ENCODE results near the gene CLEC2A.
"Not testable (repeated sequence)": the region's sequence is repeated elsewhere in the genome, so short reads cannot be mapped to it uniquely, and the experiment has no call there.

The CLEC2A gene, protein sequence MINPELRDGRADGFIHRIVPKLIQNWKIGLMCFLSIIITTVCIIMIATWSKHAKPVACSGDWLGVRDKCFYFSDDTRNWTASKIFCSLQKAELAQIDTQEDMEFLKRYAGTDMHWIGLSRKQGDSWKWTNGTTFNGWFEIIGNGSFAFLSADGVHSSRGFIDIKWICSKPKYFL

GRCh38 chr12:9932270-9932669, at the start of gene CLEC2A:
CLEC2A (minus strand) TSS chr12:9932370; CDS start chr12:9932329, 41 bp downstream.
- DNase-seq (ENCODE audit: low read depth in 2 of 2), result no peak

DNA sequence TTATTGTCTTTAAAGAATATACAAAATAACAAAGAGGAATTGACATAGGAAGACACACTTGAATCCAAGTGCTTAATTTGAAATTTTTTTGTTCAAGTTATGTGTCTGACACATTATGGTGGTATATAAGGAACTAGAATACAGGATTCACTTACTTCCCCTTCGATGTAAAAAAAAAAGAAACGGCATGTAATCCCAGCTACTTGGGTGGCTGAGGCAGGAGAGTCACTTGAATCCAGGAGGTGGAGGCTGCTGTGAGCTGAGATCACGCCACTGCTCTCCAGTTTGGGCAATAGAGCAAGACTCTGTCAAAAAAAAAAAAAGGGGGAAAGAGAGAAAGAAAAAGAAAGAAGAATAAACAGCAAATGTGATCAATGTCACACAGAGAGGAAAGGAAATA, 48.0 kb upstream of the CLEC2A start:
- DNase-seq (ENCODE audit: low read depth in 2 of 2), result no peak

DNA sequence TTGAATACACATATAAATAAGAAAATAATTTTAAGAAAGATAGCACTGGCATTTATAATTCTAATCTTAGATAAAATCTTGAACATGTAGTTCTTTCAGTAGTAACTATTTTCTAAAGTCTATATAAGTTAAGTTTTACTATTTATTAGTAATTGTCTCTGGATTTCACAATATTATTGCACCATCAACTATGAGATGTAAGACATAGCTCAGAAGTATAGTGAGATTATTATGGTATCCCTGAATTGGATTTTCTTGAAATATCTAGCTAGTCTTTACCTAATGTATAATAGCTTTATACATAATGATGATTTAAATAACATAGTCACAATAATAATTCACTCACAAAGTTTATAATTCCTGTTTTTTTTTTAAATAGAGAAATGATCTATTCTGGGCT, 45.7 kb upstream of the CLEC2A start:
- DNase-seq (ENCODE audit: low read depth in 2 of 2), result no peak

GRCh38 chr12:9976626-9977025, 44.5 kb upstream of the CLEC2A start:
- not testable (repeated sequence) for DNase-seq (ENCODE audit: low read depth in 2 of 2)

DNA sequence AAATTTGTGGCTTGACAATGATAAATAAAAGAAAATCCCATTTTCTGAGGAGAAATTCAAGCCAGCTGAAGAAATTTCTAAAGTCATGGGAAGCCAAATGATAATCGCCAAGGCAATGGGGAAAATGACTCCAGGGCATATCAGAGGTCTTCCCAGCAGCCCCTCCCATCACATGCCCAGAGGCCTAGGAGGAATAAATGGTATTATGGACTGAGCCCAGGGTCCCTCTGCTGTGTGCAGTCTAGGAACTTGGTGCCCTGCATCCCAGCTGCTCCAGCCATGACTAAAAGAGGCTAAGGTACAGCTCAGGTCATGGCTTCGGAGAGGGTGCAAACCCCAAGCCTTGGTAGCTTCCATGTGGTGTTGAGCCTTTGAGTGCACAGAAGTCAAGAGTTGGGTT, 43.4 kb upstream of the CLEC2A start:
- DNase-seq (ENCODE audit: low read depth in 2 of 2), result no peak

GRCh38 chr12:9974731-9975130, 42.6 kb upstream of the CLEC2A start:
- DNase-seq (ENCODE audit: low read depth in 2 of 2), result not testable (repeated sequence)

DNA sequence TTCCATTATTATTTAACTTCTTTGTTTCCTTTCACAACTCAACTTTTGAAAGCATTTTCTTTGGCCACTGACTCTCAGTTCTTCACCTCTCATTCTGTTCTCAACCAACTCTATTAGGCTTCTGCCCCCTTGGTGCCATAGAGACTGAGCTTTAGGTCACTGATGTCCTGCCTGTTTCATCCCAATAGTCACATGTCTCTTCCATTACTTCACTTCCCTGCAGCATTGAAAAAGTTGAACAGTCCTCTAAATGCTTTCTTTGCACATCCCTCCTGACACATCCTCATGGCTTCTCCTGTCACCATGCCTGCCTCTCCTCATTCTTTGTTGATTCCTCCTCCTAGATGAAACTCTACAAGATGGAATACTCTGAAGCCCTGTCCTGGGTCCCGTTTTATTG, 41.8 kb upstream of the CLEC2A start:
- DNase-seq (ENCODE audit: low read depth in 2 of 2), result no peak

GRCh38 chr12:9971181-9971580, 39.0 kb upstream of the CLEC2A start, which contains the start of gene CLEC12A:
CLEC12A (plus strand) TSS chr12:9971409; CDS start chr12:9971597, 188 bp downstream.
- no peak for DNase-seq (ENCODE audit: low read depth in 2 of 2)

DNA sequence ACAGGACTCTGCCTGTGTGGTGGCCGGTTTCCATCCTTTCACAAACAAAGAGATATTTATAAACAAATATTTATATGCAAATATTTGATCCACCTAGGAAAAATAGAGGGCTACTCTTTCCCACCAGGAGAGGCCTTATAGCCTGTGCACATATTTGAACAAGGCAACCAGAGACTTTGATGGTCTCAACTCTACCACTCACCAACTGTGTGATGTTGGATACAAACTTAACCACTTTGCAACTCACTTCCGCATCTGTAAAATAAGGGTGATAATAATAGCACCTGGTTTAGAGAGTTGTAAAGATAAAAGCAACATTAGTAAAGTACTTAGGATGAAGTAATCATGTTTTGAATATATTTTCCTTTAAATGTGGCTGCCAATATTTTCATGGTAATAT, 37.5 kb upstream of the CLEC2A start:
- no peak for DNase-seq (ENCODE audit: low read depth in 2 of 2)

DNA sequence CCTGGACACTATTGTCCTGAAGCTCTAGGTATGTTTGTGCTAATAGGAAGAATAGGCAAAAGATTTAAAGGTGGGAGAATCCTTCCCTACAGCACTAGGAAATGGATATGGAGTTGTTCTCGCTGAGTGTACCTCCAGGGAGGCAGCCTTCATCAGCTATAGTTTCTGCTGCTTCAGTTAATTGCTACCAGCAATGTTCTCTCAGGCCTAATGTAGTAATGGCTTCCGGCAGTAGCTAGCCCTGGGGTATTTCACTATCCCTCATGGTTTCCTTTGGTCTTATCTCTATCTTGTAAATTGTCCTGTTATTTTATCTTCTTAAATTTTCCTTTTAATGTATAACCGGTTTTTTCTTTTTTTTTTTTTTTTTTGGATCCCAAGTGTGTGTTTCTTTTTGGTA, 29.7 kb upstream of the CLEC2A start:
- DNase-seq (ENCODE audit: low read depth in 2 of 2), result no peak

DNA sequence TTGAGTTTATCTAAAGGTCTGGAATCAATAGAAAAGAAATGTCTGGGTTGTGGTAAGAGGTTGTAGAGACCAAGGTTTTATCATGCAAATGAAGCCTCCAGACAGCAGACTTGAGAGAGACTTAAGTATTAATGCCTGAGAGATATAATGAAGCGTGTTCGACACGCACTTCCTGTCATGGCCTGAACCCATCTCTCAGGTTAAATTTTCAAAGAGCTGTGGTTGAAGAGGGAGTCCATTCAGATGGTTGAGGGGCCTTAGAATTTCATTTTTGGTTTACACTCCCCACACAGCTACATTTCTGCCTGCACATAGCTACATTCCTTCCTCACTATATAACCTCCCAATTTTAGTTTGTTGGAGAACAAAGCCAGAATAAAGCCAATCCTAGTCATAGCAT, 28.9 kb upstream of the CLEC2A start:
- no peak for DNase-seq (ENCODE audit: low read depth in 2 of 2)

DNA sequence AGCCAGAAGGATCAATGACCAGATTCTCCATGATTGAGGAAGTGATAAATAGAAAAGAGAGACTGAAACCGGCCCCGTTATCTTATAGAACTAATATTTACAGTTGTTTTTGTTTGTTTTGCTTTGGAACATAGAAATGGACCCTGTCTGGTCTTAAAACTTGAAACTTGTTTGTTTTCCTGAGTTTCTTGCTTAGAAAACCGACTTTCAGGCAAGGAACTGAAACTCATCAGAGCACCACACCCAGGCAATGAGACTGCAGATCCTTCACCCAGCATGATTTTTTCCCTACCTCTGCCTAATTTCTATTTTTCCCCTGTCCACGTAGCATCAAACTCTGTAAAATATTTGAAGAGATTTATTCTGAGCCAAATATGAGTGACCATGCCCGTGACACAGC, 28.4 kb upstream of the CLEC2A start:
- no peak for DNase-seq (ENCODE audit: low read depth in 2 of 2)

DNA sequence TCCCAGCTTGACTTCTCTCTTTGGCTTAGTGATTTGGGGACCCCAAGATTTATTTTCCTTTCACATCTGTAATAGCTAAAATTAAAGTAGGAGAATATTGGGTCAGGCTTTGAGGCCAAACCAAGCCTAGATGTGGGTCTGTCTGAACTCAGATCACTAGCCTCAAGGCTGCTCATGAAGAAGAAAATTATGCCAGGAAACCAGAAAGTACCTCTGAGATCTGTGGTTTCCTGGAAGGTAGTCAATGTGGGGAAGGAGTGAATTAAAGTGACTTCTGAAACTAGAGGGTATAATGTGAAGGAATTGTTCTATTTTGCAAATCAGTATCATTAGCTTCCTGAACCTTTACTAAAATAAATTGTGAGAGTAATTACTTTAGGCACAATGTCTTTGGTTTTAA, 25.7 kb upstream of the CLEC2A start:
- DNase-seq (ENCODE audit: low read depth in 2 of 2), result no peak

GRCh38 chr12:9952954-9953729, 21.0 kb upstream of the CLEC2A start:
- not testable (repeated sequence) for DNase-seq (ENCODE audit: low read depth in 2 of 2)

DNA sequence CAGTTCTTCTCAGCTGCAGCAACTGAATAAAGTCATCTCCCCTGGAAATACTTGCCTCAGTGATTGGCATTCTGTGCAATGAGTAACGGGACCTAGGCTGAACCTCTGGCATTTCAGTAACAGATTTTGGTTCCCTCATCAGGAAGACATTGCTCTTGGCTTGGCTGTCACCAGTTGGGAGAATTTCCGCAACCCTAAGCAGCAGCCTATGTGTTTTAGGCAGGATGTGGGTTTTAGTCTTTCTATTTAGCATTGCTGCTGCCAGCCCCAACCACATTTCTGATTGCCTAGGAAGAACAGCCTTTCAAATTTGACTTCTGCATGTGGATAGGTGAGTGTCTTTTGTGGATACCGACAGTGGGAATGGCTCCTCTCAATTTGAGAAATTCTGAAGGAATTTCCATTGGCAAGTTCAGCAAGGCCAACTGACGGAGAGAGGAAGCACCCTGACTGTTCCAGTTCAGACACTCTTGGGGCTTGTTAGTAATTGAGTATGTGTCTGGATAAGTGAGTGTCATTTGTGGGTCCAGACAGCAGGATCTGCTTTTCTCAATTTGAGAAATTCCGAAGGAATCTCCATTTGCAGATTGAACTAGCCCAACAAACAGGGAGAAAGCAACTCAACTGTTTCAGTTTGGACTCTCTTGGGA, 19.0 kb upstream of the CLEC2A start:
- DNase-seq (ENCODE audit: low read depth in 2 of 2), result no peak

DNA sequence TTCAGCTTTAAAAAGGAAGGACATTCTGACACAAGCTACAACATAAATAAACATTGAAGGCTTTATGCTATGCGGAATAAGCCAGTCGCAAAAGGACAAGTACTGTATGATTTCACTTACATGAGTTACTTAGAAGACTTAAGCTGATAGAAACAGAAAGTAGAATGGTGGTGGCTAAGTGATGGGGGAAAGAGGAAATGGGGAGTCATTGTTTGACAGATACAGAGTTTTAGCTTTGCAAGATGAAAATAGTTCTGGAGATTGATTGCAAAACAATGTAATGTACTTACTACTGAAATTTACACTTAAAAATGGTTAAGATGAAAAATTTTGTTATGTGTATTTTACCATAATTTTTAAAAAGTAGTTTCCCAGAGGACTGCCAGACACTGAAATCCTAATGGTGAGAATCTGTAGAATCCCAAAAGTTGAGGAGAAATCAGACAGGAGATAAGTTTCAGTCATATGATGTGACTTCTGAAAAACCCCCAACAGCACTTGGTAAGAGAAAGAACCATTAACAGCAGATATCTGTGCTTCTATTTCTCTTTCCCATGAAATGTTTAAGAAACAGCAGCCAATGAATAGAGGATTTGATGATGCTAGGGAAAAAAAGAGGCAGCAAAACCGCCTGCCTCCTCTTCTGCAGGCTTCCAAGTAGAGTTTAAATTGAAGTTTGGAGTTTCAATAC, 16.6 kb upstream of the CLEC2A start:
- no peak for DNase-seq (ENCODE audit: low read depth in 2 of 2)

DNA sequence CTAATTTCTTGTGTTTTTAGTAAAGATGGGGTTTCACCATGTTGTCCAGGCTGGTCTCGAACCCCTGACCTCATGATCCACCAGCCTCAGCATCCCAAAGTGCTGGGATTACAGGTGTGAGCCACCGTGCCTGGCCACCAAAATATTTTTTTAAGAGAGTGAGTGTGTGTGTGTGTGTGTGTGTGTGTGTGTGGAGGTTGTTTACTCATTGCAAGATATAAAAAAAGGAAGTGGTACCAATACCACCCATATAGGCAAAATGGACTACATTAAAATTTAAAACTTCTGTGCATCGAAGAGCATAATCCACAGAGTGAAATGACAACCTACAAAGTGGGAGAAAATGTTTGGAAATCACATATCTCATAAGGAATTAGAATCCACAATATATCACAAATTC, 15.5 kb upstream of the CLEC2A start:
- DNase-seq (ENCODE audit: low read depth in 2 of 2), result no peak

DNA sequence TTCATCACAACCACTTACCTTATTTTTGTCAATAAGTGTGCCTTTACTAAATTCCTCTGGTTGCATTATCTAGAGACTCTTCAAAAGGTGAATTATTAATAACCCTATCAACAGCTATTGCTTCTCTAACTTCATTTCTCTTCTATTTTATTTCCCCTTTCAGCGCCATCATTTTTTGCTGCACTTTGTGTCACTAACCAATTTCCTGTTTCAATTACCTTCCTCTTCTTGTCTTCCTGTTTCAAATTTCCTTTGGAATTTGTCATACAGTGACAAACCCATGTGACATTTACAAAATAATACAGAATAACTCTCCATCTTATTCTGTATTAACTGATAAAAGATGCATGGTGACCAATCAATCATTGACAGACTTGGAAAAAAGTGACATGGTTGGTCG, 12.2 kb upstream of the CLEC2A start:
- no peak for DNase-seq (ENCODE audit: low read depth in 2 of 2)

DNA sequence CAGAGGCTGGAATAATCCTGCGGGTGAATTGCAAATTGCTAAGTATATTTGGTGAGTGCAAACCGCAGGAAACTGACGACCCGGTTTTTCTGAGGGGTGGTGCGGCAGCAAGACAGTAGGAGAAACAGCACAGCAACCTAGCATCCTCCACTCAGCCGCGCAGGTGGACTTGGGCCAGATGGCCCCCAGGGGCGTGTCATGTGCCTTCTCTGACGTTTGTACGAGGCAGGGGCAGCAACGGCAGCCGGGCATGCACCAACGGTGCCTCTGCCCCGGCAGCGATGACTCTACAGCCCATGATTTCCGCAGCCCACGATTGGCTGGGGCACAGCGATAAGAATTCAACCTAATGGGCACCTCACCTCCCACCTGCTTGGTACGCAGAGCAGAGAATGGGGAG, 11.1 kb upstream of the CLEC2A start:
- no peak for DNase-seq (ENCODE audit: low read depth in 2 of 2)

- no peak for DNase-seq (ENCODE audit: low read depth in 2 of 2)
Observed at GRCh38 chr12:9941838-9942237, 9.7 kb upstream of the CLEC2A start.

GRCh38 chr12:9940375-9940774, 8.2 kb upstream of the CLEC2A start:
- no peak for DNase-seq (ENCODE audit: low read depth in 2 of 2)

- DNase-seq (ENCODE audit: low read depth in 2 of 2), result no peak
Observed at GRCh38 chr12:9936591-9936990, 4.4 kb upstream of the CLEC2A start.

Data from activated CD4-positive, alpha-beta T cell treated with anti-CD3 and anti-CD28 coated beads for 24 hours (primary cell).